Muscle layer of colon (tissue), 2 donors: ENCODE data around the gene RING1.

Experiments used
- H3K27ac ChIP-seq: one replicate; pipeline ENCODE4 v1.7.0; 2013; ENCODE audit warnings: low read depth, mild to moderate bottlenecking, low read length, moderate library complexity
- H3K27me3 ChIP-seq, 2 donors: one replicate each; pipeline ENCODE4 v1.7.0; 2013; ENCODE audit warnings: low read length in 2 of 2, mild to moderate bottlenecking in 2 of 2; ENCODE audit not compliant: insufficient read depth in 2 of 2, control insufficient read depth in 1 of 2
- H3K36me3 ChIP-seq: one replicate; pipeline ENCODE4 v1.7.0; 2013; ENCODE audit warnings: mild to moderate bottlenecking, low read length; ENCODE audit not compliant: insufficient read depth
- H3K4me1 ChIP-seq: one replicate; pipeline ENCODE4 v1.7.0; 2013; ENCODE audit warnings: mild to moderate bottlenecking, low read length; ENCODE audit not compliant: insufficient read depth
- H3K4me3 ChIP-seq, 2 donors: one replicate each; pipeline ENCODE4 v1.7.0; 2013; ENCODE audit warnings: low read length in 2 of 2, low read depth in 1 of 2, mild to moderate bottlenecking in 1 of 2, moderate library complexity in 1 of 2
- H3K9ac ChIP-seq: one replicate; pipeline ENCODE4 v1.7.0; 2013; ENCODE audit warnings: low read length
- H3K9me3 ChIP-seq: one replicate; pipeline ENCODE4 v1.7.0; 2013; ENCODE audit warnings: mild to moderate bottlenecking, low read length
- donor health status: abdominal sarcoma.
- donor health status: Adenocarcinoma of cecum.

RING1 gene

DNA sequence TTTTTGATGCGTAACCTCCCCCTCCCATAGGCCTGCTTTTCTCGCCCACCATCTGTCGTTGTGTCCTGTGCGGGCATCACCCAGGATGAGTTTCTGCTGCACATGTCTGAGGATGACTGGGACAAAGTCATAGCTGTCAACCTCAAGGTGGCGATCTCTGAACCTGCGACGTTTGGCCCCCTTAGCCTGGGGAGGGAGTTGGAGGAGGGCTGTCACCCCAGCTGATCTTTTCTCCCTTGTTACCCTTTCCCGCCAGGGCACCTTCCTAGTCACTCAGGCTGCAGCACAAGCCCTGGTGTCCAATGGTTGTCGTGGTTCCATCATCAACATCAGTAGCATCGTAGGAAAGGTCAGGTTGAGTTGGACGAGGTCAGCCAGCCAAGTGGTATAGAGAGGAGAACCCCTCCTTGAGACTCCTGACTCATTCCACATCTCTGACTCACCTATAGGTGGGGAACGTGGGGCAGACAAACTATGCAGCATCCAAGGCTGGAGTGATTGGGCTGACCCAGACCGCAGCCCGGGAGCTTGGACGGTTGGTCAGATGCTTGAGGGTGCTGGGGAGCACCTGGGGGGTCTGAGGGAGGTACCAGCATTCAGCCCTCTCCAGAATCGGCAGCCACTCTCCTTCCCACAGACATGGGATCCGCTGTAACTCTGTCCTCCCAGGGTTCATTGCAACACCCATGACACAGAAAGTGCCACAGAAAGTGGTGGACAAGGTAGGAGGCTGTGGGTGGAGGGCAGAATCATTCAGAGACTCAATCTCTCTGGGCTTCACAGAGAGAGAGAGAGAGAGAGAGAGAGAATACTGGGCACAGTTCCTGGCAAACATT lies 2.9 kb upstream of the RING1 start:
- no peaks in the 10 kb centered on the region for H3K27me3 ChIP-seq
- peak overlapping the region; percentile 72 to 83 for H3K4me3 ChIP-seq
- H3K27ac ChIP-seq = peak overlapping the region; percentile 88
- H3K9me3 ChIP-seq = no peaks in the 10 kb centered on the region
- H3K4me1 ChIP-seq = peaks cover 42% of the 10 kb centered on the region
- H3K36me3 ChIP-seq = peaks cover 35% of the 10 kb centered on the region
- H3K9ac ChIP-seq = peak overlapping the region; percentile 40

GRCh38 chr6:33206027-33206863 lies 2.1 kb upstream of the RING1 start:
- Histone ChIP-seq H3K27ac (no peak overlapping the region), H3K4me1 (peaks cover 41% of the 10 kb centered on the region), H3K36me3 (peaks cover 42% of the 10 kb centered on the region), H3K4me3 (no peak overlapping the region), H3K9ac (no peak overlapping the region), H3K27me3 (no peaks in the 10 kb centered on the region), H3K9me3 (no peaks in the 10 kb centered on the region)

DNA sequence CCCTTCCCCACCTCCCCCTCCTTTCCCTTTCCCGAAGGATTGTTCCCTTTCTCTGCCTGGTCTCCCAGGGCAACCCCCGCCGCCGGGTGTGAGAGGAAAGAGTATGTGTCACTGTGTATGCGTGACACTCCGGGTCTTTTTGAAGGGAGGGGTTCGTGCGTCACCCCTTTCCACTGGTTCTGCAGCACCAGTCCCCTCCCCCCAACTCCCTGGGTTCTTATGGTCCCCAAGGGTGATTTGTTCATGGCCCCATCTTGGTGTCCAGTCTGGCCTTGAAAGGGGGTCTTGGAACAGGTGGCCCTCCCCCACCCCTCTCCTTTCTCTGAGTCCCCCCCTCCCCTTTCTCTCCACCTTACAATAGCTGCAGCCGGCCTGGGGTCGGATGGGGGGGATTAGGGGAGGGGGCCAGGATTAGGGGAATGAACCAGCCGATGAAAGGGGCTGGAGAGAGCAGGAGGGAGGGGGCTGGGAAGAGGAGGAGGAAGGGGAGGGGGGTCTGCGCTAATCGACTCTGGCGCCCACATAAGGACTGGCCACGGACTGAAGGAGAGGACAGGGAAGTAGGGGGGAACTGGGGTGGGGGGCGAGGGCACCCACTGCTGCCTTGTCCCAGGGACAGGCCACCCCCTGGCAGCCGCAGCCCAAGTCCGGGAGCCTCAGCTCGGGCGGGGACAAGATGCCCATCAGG lies 1.3 kb upstream of the RING1 start:
- H3K27me3 ChIP-seq = no peaks in the 10 kb centered on the region
- no peak overlapping the region for H3K27ac ChIP-seq
- no peaks in the 10 kb centered on the region for H3K9me3 ChIP-seq
- H3K36me3 ChIP-seq = peaks cover 45% of the 10 kb centered on the region
- H3K4me3 ChIP-seq = peak overlapping the region; percentile 91 to 98
- peaks cover 33% of the 10 kb centered on the region for H3K4me1 ChIP-seq
- peak overlapping the region; percentile 96 for H3K9ac ChIP-seq

- no peaks in the 10 kb centered on the region for H3K9me3 ChIP-seq
- H3K4me1 ChIP-seq = peaks cover 32% of the 10 kb centered on the region
- H3K36me3 ChIP-seq = peaks cover 43% of the 10 kb centered on the region
- no peaks in the 10 kb centered on the region for H3K27me3 ChIP-seq
- H3K27ac ChIP-seq = peak overlapping the region; percentile 99
- peak overlapping the region; percentile 96 for H3K9ac ChIP-seq
- H3K4me3 ChIP-seq = peak overlapping the region; percentile 91 to 98
These were observed 679 bp upstream of the RING1 start for GRCh38 chr6:33207552-33208090.

GRCh38 chr6:33209856-33210255 lies 1.6 kb downstream of the RING1 start:
- Histone ChIP-seq H3K27me3 (no peaks in the 10 kb centered on the region), H3K27ac (no peak overlapping the region), H3K9ac (no peak overlapping the region), H3K9me3 (no peaks in the 10 kb centered on the region), H3K4me3 (no peak overlapping the region), H3K36me3 (peaks cover 29% of the 10 kb centered on the region), H3K4me1 (peaks cover 26% of the 10 kb centered on the region)

DNA sequence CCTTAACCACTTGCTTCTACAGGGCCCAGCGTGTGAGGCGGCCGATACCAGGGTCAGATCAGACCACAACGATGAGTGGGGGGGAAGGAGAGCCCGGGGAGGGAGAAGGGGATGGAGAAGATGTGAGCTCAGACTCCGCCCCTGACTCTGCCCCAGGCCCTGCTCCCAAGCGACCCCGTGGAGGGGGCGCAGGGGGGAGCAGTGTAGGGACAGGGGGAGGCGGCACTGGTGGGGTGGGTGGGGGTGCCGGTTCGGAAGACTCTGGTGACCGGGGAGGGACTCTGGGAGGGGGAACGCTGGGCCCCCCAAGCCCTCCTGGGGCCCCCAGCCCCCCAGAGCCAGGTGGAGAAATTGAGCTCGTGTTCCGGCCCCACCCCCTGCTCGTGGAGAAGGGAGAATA lies 2.8 kb downstream of the RING1 start:
- Histone ChIP-seq H3K9me3 (no peaks in the 10 kb centered on the region), H3K4me1 (peaks cover 20% of the 10 kb centered on the region), H3K36me3 (peaks cover 29% of the 10 kb centered on the region), H3K9ac (no peak overlapping the region), H3K27ac (no peak overlapping the region), H3K27me3 (no peaks in the 10 kb centered on the region), H3K4me3 (no peak overlapping the region)

GRCh38 chr6:33211666-33212422 lies 3.5 kb downstream of the RING1 start:
- H3K27ac ChIP-seq = no peak overlapping the region
- no peak overlapping the region for H3K4me3 ChIP-seq
- peaks cover 20% of the 10 kb centered on the region for H3K4me1 ChIP-seq
- no peak overlapping the region for H3K9ac ChIP-seq
- H3K9me3 ChIP-seq = no peaks in the 10 kb centered on the region
- peaks cover 29% of the 10 kb centered on the region for H3K36me3 ChIP-seq
- H3K27me3 ChIP-seq = no peaks in the 10 kb centered on the region

- Histone ChIP-seq H3K27ac (peak overlapping the region; percentile 68), H3K27me3 (no peaks in the 10 kb centered on the region), H3K4me3 (peak overlapping the region; percentile 71 to 77), H3K4me1 (peaks cover 20% of the 10 kb centered on the region), H3K9me3 (no peaks in the 10 kb centered on the region), H3K36me3 (peaks cover 29% of the 10 kb centered on the region), H3K9ac (peak overlapping the region; percentile 38)
These were observed 4.5 kb downstream of the RING1 start for GRCh38 chr6:33212857-33213165.

GRCh38 chr6:33213166-33213988 lies 5.1 kb downstream of the RING1 start:
- H3K4me3 ChIP-seq = peak overlapping the region; percentile 71 to 77
- peak overlapping the region; percentile 38 for H3K9ac ChIP-seq
- H3K36me3 ChIP-seq = peaks cover 29% of the 10 kb centered on the region
- peaks cover 20% of the 10 kb centered on the region for H3K4me1 ChIP-seq
- peak overlapping the region; percentile 68 for H3K27ac ChIP-seq
- H3K27me3 ChIP-seq = no peaks in the 10 kb centered on the region
- no peaks in the 10 kb centered on the region for H3K9me3 ChIP-seq

GRCh38 chr6:33213989-33214335 lies 5.7 kb downstream of the RING1 start:
- peaks cover 29% of the 10 kb centered on the region for H3K36me3 ChIP-seq
- peak overlapping the region; percentile 38 for H3K9ac ChIP-seq
- H3K9me3 ChIP-seq = no peaks in the 10 kb centered on the region
- H3K27ac ChIP-seq = peak overlapping the region; percentile 68
- peaks cover 18% of the 10 kb centered on the region for H3K4me1 ChIP-seq
- peak overlapping the region; percentile 71 to 77 for H3K4me3 ChIP-seq
- H3K27me3 ChIP-seq = no peaks in the 10 kb centered on the region
